Right lobe of liver (tissue), 6 donors: ENCODE measurements around the gene ESF1. TPM values are rescaled to one million over a fixed set of nuclear protein-coding genes. Genes with fewer than 3 reads are reported as not detected.

Source experiments
- ATAC-seq, 4 donors: fragments of 200-7000 bp; cut with Tn5 transposase; one replicate each; pipeline ENCODE4 v1.9.1; 2020; ENCODE audit warnings: mild to moderate bottlenecking in 4 of 4, moderate library complexity in 4 of 4
- DNase-seq, 3 donors: peaks; one replicate each; pipeline ENCODE4 v3.0.0-alpha.2; 2020
- H3K27ac ChIP-seq, 3 donors: fragments of 200-600 bp; one replicate each; pipeline ENCODE4 v1.8.0; 2022
- H3K27me3 ChIP-seq, 2 donors: fragments of 200-600 bp; one replicate each; pipeline ENCODE4 v1.8.0; 2022
- H3K36me3 ChIP-seq, 4 donors: fragments of 200-600 bp; sonication (generic) in 1 of 4; one replicate each; pipeline versions ENCODE4 v1.5.1 to v1.8.0; 2017 to 2022; ENCODE audit warnings: control low read depth in 1 of 4
- H3K4me1 ChIP-seq, 4 donors: fragments of 200-600 bp; sonication (generic) in 1 of 4; one replicate each; pipeline versions ENCODE4 v1.5.1 to v1.8.0; 2017 to 2022; ENCODE audit warnings: control low read depth in 1 of 4
- H3K4me3 ChIP-seq, 3 donors: fragments of 200-600 bp; one replicate each; pipeline ENCODE4 v1.8.0; 2022
- H3K9me3 ChIP-seq, 4 donors: fragments of 200-600 bp; sonication (generic) in 1 of 4; one replicate each; pipeline versions ENCODE4 v1.5.1 to v1.8.0; 2017 to 2022; ENCODE audit warnings: control low read depth in 1 of 4
- POLR2A ChIP-seq: fragments of 450-650 bp; IDR thresholded peaks from one replicate; pipeline ENCODE4 v1.6.1; 2017; ENCODE audit warnings: antibody characterized with exemption, mild to moderate bottlenecking
- WGBS: methylation state at CpG from one replicate; pipeline ENCODE4 v1.1.6; 2018; ENCODE audit warnings: low coverage, low lambda C conversion rate; ENCODE audit not compliant: insufficient coverage; ENCODE audit errors: missing lambda C conversion rate; 5-methylcytosine and 5-hydroxymethylcytosine counted together
- intact Hi-C, 2 donors: fragments of 100-400 bp; cut with DNase I; formaldehyde crosslinking; loops; one replicate each; pipeline versions ENCODE4 v1.11.2 to v1.14.1; 2022
- total RNA-seq, 6 experiments: library from RNA; depleted of rRNA in 2 of 6; stranded (reverse); fragments of >200 nt in 2 of 6; fragmentation: NEBNext Ultra II Directional in 3 of 6; extraction: Animal tissue kit (Norgen Biotek cat#: 25700) in 3 of 6; gene quantifications; one replicate each; pipeline versions ENCODE4 v1.1.0 to v1.2.4, GENCODE V29; 2016 to 2023
- TF ChIP-seq, protein P1 (sequence below), 4 donors: fragments of 200-600 bp in 3 of 4; fragments of 450-650 bp in 1 of 4; IDR thresholded peaks; one replicate each; pipeline versions ENCODE4 v1.5.1 to v1.8.0; 2016 to 2022; ENCODE audit warnings: antibody characterized with exemption in 4 of 4, mild to moderate bottlenecking in 2 of 4
- donor health status: DM: no; HTN: yes; CAD: no.
- donor health status: DM: no; HTN: no; CAD: no.
- donor health status: DM: no; HTN: no; CAD: no.
- donor health status: DM: no; HTN: yes; CAD: no.
- donor health status: DM: no; HTN: yes; CAD: no.

The ESF1 gene
- total RNA-seq, 6 experiments from 2014 or later, result 4.4 to 8.9 (median 6.9) TPM

DNA sequence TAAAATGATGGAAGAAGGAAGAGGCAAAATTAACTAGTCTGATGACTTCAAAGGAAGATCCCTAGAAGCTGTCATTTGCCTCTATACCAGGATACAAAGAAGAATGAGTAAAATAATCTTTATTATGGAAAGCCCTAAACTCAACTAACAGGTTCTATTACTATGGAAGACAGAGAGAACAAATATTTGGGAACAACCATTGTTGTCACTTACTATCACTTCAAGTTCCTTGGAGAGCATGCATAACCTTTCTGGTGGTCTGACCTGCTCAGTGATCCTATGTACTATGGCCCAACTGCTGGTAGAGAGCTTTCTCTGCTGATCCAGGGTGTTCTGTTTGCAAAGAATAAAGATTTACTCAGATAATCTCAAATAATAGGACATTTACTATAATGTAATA, 83.2 kb downstream of the ESF1 start:
- TF ChIP-seq POLR2A, result no peak
- TF ChIP-seq, protein P1, sequence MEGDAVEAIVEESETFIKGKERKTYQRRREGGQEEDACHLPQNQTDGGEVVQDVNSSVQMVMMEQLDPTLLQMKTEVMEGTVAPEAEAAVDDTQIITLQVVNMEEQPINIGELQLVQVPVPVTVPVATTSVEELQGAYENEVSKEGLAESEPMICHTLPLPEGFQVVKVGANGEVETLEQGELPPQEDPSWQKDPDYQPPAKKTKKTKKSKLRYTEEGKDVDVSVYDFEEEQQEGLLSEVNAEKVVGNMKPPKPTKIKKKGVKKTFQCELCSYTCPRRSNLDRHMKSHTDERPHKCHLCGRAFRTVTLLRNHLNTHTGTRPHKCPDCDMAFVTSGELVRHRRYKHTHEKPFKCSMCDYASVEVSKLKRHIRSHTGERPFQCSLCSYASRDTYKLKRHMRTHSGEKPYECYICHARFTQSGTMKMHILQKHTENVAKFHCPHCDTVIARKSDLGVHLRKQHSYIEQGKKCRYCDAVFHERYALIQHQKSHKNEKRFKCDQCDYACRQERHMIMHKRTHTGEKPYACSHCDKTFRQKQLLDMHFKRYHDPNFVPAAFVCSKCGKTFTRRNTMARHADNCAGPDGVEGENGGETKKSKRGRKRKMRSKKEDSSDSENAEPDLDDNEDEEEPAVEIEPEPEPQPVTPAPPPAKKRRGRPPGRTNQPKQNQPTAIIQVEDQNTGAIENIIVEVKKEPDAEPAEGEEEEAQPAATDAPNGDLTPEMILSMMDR (IDR thresholded peaks at IDR 0.05), result no peak
- intact Hi-C loops, result no loop called here
- H3K36me3 ChIP-seq, result no peaks in the 10 kb centered on the region
- no peak for ATAC-seq
- H3K9me3 ChIP-seq, result no peaks in the 10 kb centered on the region
- no peaks in the 10 kb centered on the region for H3K4me1 ChIP-seq
- H3K4me3 ChIP-seq, result no peak overlapping the region
- H3K27me3 ChIP-seq, result no peaks in the 10 kb centered on the region
- H3K27ac ChIP-seq, result no peak overlapping the region
- DNase-seq, result no peak

DNA sequence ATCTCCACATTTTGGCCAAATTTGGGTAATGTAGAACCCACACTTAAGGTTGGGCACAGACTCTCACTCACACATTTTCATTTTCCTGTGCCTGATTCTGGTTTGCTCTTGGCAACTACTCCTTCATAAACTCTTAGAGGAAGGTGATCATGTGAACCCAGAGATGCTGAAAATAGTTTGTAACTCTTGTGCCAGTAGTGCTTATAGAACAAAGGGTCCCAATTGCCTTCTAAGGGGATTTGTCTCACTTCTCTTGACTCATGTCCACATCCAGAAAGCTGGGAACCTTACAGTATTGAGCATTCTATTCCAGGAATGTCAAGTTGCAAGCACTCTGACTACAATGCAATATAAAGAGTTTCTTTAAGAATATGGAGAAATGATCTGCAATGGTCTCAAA, 84.0 kb downstream of the ESF1 start:
- Histone ChIP-seq H3K27ac (no peak overlapping the region), H3K9me3 (no peaks in the 10 kb centered on the region), H3K4me3 (no peak overlapping the region), H3K27me3 (no peaks in the 10 kb centered on the region), H3K4me1 (no peaks in the 10 kb centered on the region), H3K36me3 (no peaks in the 10 kb centered on the region)
- no peak for DNase-seq
- no peak for TF ChIP-seq POLR2A
- TF ChIP-seq, protein P1 (IDR thresholded peaks at IDR 0.05), result no peak
- no peak for ATAC-seq
- intact Hi-C loops, result no loop called here

DNA sequence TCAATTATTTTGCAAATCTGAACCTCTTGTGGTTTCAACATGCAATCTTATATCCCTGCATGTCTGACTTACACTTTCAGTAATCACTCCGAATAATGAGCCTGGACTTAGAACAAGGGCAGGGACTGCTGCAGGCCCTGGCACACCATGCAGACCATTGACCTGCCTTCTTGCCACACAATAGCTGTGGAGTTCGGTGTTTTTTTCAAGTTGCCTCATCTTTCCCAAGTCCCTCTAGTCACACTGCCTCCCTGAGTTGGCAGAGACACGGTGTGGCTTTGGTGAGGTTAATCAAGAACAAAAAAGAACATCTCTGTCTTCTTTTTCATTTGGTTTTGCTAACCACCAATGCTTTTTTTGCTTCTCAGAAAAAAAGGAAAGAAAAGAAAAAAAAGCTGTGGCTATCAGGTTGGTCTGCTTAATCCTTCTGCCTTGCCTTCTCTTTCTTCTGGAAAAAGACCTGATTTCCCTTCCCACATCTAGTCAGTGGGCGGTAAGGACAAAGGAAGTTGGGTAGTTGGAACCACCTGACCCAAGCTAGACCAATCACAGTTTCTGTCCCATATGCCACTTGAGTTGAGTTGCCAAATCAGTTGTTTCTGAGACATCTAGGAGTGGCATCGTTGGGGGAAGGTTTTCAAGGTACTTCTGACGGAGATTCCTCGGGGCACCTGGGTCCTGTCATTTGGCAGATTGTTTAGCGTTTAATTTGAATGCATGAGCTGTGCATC, 90.1 kb downstream of the ESF1 start:
- no peaks in the 10 kb centered on the region for H3K36me3 ChIP-seq

DNA sequence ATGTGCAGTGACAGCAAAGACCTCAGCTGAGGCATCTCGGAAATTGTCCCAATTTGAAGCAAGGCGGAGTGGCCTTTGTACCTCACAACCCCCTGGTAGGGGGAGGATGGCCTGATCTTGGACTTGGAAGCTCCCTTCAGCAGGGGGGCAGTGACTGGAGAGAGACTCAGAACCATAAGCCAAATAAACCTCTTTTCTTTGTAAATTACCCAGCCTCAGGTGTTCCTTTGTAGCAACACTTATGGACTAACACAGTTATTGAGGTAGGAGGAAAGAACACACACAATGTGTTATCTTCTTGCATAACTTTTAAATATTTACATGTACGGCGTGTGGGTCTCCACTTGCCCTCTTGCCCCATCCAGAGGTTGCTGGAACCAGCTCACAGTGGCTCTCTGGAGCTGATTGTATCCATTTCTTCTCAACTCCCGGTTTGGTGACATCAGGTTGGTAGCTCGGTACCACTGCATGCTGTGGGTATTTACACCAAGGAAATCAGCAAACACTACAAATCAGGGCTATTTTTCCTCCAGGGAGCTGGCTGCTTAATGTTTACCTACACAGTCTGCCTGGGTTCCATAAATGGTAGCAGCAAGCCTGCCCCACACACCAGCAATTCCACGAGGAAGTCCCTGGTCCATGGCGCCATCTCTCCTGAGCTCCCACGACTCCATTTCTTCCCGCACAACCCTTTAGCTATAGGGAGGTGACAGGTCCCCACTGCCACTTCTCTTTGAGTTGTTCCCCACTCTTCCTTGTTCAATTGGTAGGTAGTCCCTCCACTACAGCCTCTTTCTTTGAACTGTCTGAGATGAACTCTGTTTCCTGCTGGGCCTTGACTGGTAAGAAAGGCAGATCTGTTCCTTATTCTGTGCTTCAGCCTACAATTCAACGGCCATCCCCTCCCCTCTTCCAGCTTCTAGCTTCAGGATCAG, 91.7 kb downstream of the ESF1 start:
- H3K27ac ChIP-seq, result peak overlapping the region in 2 of 3 donors; percentile 80 to 84
- WGBS, result 47% methylated on average over 11 of the region's 11 CpGs
- DNase-seq, result peak; percentile 67 to 85 (median 85)

More for the DNA sequence above, 90.1 kb downstream of the ESF1 start:
- intact Hi-C loops, result no loop called here
- peak; percentile 84 to 92 (median 88) for ATAC-seq
- no peaks in the 10 kb centered on the region for H3K9me3 ChIP-seq
- 38% methylated on average over 5 of the region's 8 CpGs for WGBS
- peak; percentile 58 to 86 (median 84) for DNase-seq
- peak overlapping the region; percentile 34 to 84 (median 80) for H3K27ac ChIP-seq
- no peak overlapping the region for H3K4me3 ChIP-seq
- no peaks in the 10 kb centered on the region for H3K27me3 ChIP-seq
- peaks cover 0 to 24% (median 8%) of the 10 kb centered on the region in 4 donors for H3K4me1 ChIP-seq
- no peak for TF ChIP-seq POLR2A
- TF ChIP-seq, protein P1 (IDR thresholded peaks at IDR 0.05), result no peak

More for the DNA sequence above, 91.7 kb downstream of the ESF1 start:
- Histone ChIP-seq H3K36me3 (no peaks in the 10 kb centered on the region), H3K4me1 (peaks cover 0 to 24% (median 8%) of the 10 kb centered on the region in 4 donors), H3K9me3 (no peaks in the 10 kb centered on the region), H3K4me3 (no peak overlapping the region), H3K27me3 (no peaks in the 10 kb centered on the region)
- intact Hi-C loops, result no loop called here
- no peak for TF ChIP-seq POLR2A
- TF ChIP-seq, protein P1 (IDR thresholded peaks at IDR 0.05), result no peak
- ATAC-seq, result peak; percentile 83 to 88 (median 85)
